Peyer's patch (tissue), 4 donors: ENCODE results near the gene PDGFB.

Experiments
- POLR2A ChIP-seq, 2 donors: fragments of 450-650 bp; IDR thresholded peaks; one replicate each; pipeline ENCODE4 v1.5.1; 2017; ENCODE audit warnings: antibody characterized with exemption in 2 of 2, mild to moderate bottlenecking in 2 of 2, moderate library complexity in 2 of 2
- TF ChIP-seq, protein P1 (sequence below), 6 experiments: fragments of 450-650 bp in 4 of 6; fragments of 200-600 bp in 2 of 6; sonication (generic) in 1 of 6; IDR thresholded peaks; one replicate each; pipeline ENCODE4 v1.5.1; 2017 to 2019; ENCODE audit warnings: antibody characterized with exemption in 6 of 6, mild to moderate bottlenecking in 3 of 6, moderate library complexity in 1 of 6

DNA sequence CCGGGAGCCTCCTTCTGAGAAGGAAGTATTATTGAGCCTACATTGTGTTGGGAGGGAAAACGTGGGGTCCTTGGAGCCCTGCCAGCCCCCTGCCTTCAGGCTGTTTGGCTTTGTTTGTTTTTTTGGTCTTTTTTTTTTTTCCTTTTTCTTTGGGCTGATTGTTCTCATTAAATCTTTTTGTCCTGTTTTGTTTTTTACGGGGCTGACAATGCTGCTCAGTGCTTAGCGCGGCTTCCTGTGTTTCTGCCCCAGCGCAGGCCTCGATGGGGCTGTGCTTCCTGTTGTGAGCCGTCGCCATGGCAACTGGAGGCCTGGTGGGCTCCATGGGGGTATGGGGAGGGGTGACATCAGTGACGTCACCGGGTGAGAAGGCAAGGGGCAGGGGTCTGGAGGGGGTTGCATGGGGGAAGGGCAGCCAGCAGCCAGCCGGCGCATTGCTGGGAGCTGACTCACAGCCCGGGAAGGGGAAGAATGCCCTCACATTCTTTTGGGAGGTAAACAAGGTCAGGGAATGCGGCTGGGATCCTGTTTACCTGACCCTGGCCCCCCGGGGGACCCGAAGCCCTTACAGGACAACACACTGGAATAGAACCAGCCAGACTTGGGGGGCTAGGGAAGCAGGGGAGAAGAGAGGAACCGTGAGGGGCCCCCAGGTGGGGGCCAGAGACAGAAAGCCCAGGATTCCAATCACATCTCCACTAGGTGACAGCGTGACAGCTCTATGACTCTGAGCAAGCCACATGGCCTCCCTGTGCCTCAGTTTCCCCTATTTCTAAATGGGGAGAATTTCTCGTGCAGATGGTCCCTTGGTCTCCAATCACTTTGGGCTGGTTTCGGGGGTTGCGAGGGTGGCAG is 70.1 kb downstream of the PDGFB start:
- TF ChIP-seq, protein P1, sequence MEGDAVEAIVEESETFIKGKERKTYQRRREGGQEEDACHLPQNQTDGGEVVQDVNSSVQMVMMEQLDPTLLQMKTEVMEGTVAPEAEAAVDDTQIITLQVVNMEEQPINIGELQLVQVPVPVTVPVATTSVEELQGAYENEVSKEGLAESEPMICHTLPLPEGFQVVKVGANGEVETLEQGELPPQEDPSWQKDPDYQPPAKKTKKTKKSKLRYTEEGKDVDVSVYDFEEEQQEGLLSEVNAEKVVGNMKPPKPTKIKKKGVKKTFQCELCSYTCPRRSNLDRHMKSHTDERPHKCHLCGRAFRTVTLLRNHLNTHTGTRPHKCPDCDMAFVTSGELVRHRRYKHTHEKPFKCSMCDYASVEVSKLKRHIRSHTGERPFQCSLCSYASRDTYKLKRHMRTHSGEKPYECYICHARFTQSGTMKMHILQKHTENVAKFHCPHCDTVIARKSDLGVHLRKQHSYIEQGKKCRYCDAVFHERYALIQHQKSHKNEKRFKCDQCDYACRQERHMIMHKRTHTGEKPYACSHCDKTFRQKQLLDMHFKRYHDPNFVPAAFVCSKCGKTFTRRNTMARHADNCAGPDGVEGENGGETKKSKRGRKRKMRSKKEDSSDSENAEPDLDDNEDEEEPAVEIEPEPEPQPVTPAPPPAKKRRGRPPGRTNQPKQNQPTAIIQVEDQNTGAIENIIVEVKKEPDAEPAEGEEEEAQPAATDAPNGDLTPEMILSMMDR (IDR thresholded peaks at IDR 0.05): no peak
- no peak for TF ChIP-seq POLR2A (IDR thresholded peaks at IDR 0.05)
